Cardiac atrium fibroblast (primary cell): ENCODE measurements around the gene C2CD4C. TPM values are rescaled to one million over a fixed set of nuclear protein-coding genes. Genes with fewer than 3 reads are reported as not detected.

ENCODE experiments used
- total RNA-seq: library from RNA; depleted of rRNA; stranded (reverse); fragments of >200 nt; gene quantifications from 2 replicates; pipeline ENCODE4 v1.2.3, GENCODE V29; 2015

The C2CD4C gene
- not detected in 2 replicates for total RNA-seq

GRCh38 chr19:408902-409515, at the start of gene C2CD4C:
Gene C2CD4C (minus strand): TSS chr19:409147. CDS start chr19:408361, 786 bp downstream.

Other genes with a start within 250 kb of the C2CD4C start
- gene PLPP2, start 117.7 kb downstream of the C2CD4C start, total RNA-seq, result 1.4 TPM in 1 of 2 replicates, not detected in the other
- gene MIER2, start 64.4 kb downstream of the C2CD4C start, total RNA-seq, result 7.8 and 9.0 TPM in 2 replicates
- 0.32 and 0.54 TPM in 2 replicates for gene SHC2, start 51.9 kb upstream of the C2CD4C start, total RNA-seq
- gene MADCAM1, start 87.3 kb upstream of the C2CD4C start, total RNA-seq, result not detected in 2 replicates
- 28.5 and 35.2 TPM in 2 replicates for gene TPGS1, start 98.3 kb upstream of the C2CD4C start, total RNA-seq
- gene CDC34, start 122.6 kb upstream of the C2CD4C start, total RNA-seq, result 65.9 and 77.4 TPM in 2 replicates
- not detected in 2 replicates for gene GZMM, start 134.9 kb upstream of the C2CD4C start, total RNA-seq
- 919 and 936 TPM in 2 replicates for gene BSG, start 163.4 kb upstream of the C2CD4C start, total RNA-seq
- gene HCN2, start 180.7 kb upstream of the C2CD4C start, total RNA-seq, result 4.2 and 5.6 TPM in 2 replicates
- gene POLRMT, start 224.4 kb upstream of the C2CD4C start, total RNA-seq, result 14.3 and 21.5 TPM in 2 replicates
- gene FGF22, start 230.7 kb upstream of the C2CD4C start, total RNA-seq, result not detected in 2 replicates